ENCODE data around the gene TTYH3. TPM values are rescaled to one million over a fixed set of nuclear protein-coding genes. Genes with fewer than 3 reads are reported as not detected.

The TTYH3 gene
- total RNA-seq, 1 experiment from 2014 or later: 187 TPM

GRCh38 chr7:2629746-2630681 lies 1.8 kb upstream of the TTYH3 start:
- Mint-ChIP-seq H3K9me3 (ENCODE audit: low read depth, unreplicated experiment) (no peaks in the 10 kb centered on the region), H3K27me3 (ENCODE audit: unreplicated experiment) (no peaks in the 10 kb centered on the region), H3K27ac (ENCODE audit: unreplicated experiment) (peak overlapping the region; percentile 23), H3K4me1 (ENCODE audit: low read depth, unreplicated experiment) (peaks cover 48% of the 10 kb centered on the region), H3K36me3 (ENCODE audit: insufficient read depth, unreplicated experiment) (peaks cover 50% of the 10 kb centered on the region), H3K4me3 (ENCODE audit: low read depth, unreplicated experiment) (no peak overlapping the region)
- no TSS peak for BruUV-seq (replicated peaks)
- CTCF ChIA-PET: interaction anchor here (0.6 to 2.0 kb wide), 6 partner anchors 9 to 476 kb away, joined by 3 to 7 read pairs (median 4); no protein-coding TSS in a partner anchor
- intact Hi-C loops (cut with micrococcal nuclease; ENCODE audit: unreplicated experiment): loop anchor here (5.0 kb wide), 1 partner anchor 58 kb away; no protein-coding TSS in a partner anchor
- no peak for TF ChIP-seq CTCF (IDR thresholded peaks at IDR 0.05; ENCODE audit: unreplicated experiment)
- DNase-seq: peak; percentile 57

- TF ChIP-seq CTCF (IDR thresholded peaks at IDR 0.05; ENCODE audit: unreplicated experiment): no peak
- CTCF ChIA-PET: interaction anchor here (0.7 to 1.0 kb wide), 2 partner anchors 37 to 164 kb away, joined by 3 read pairs; no protein-coding TSS in a partner anchor
- no peaks in the 10 kb centered on the region for H3K9me3 Mint-ChIP-seq (ENCODE audit: low read depth, unreplicated experiment)
- peak; percentile 73 for DNase-seq
- peak overlapping the region; percentile 99 for H3K4me3 Mint-ChIP-seq (ENCODE audit: low read depth, unreplicated experiment)
- H3K27me3 Mint-ChIP-seq (ENCODE audit: unreplicated experiment): no peaks in the 10 kb centered on the region
- peaks cover 44% of the 10 kb centered on the region for H3K4me1 Mint-ChIP-seq (ENCODE audit: low read depth, unreplicated experiment)
- intact Hi-C loops (cut with micrococcal nuclease; ENCODE audit: unreplicated experiment): loop anchor here (5.0 kb wide), 1 partner anchor 61 kb away; no protein-coding TSS in a partner anchor
- peak overlapping the region; percentile 86 for H3K27ac Mint-ChIP-seq (ENCODE audit: unreplicated experiment)
- BruUV-seq (replicated peaks): TSS peak; percentile 96
- peaks cover 53% of the 10 kb centered on the region for H3K36me3 Mint-ChIP-seq (ENCODE audit: insufficient read depth, unreplicated experiment)
These were observed 1.1 kb downstream of the TTYH3 start for GRCh38 chr7:2632733-2633537.

- peak overlapping the region; percentile 86 for H3K27ac Mint-ChIP-seq (ENCODE audit: unreplicated experiment)
- H3K36me3 Mint-ChIP-seq (ENCODE audit: insufficient read depth, unreplicated experiment): peaks cover 50% of the 10 kb centered on the region
- BruUV-seq (replicated peaks): no TSS peak
- TF ChIP-seq CTCF (IDR thresholded peaks at IDR 0.05; ENCODE audit: unreplicated experiment): no peak
- DNase-seq: peak; percentile 43
- intact Hi-C loops (cut with micrococcal nuclease; ENCODE audit: unreplicated experiment): loop anchor here (5.0 kb wide), 1 partner anchor 61 kb away; no protein-coding TSS in a partner anchor
- CTCF ChIA-PET: interaction anchor here (0.7 to 1.0 kb wide), 2 partner anchors 38 to 165 kb away, joined by 3 read pairs; no protein-coding TSS in a partner anchor
- H3K4me3 Mint-ChIP-seq (ENCODE audit: low read depth, unreplicated experiment): peak overlapping the region; percentile 99
- no peaks in the 10 kb centered on the region for H3K9me3 Mint-ChIP-seq (ENCODE audit: low read depth, unreplicated experiment)
- H3K27me3 Mint-ChIP-seq (ENCODE audit: unreplicated experiment): no peaks in the 10 kb centered on the region
- H3K4me1 Mint-ChIP-seq (ENCODE audit: low read depth, unreplicated experiment): peaks cover 36% of the 10 kb centered on the region
These were observed 1.9 kb downstream of the TTYH3 start for GRCh38 chr7:2633538-2634266.

Measured in Calu3 (cell line).